ENCODE measurements around the gene PTH2R.
A peak's percentile ranks its signal among the peaks of the same experiment; 100 is the strongest.
"Not testable (repeated sequence)": the region's sequence is repeated elsewhere in the genome, so short reads cannot be mapped to it uniquely, and the experiment has no call there.

The PTH2R gene

DNA sequence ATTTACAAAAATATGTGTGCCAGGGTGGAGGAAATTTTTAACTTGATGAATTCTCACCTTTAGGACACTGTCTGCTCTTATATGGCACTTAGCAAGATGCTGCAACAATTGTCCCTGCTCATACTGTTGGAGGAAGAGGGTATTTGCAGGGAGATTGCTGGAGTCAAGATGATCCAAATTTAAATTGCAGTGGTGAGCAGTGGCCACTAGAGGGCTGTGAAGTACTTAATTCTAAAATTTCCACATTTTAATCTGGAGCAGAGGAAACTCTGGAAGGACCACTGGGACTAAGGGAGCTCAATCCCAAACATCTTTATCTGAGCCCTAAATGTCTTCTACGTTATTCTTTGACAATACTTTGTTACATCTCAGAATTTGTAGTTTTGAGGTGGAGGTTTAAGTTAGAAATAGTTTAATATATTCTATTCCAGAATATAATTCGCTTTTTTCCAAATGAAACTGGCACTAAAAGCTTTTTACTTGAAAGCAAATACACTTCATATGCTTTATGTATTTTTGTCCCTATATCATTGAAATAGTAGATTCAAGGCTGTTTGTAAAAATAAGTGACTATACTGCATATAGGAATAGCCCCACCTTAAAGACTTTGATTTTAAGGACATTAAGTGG, 33.0 kb upstream of the PTH2R start:
- POLR2A ChIA-PET: no interaction called here
- DNase-seq (ENCODE audit: low read depth, low spot score): no peak
- TF ChIP-seq, protein P1, sequence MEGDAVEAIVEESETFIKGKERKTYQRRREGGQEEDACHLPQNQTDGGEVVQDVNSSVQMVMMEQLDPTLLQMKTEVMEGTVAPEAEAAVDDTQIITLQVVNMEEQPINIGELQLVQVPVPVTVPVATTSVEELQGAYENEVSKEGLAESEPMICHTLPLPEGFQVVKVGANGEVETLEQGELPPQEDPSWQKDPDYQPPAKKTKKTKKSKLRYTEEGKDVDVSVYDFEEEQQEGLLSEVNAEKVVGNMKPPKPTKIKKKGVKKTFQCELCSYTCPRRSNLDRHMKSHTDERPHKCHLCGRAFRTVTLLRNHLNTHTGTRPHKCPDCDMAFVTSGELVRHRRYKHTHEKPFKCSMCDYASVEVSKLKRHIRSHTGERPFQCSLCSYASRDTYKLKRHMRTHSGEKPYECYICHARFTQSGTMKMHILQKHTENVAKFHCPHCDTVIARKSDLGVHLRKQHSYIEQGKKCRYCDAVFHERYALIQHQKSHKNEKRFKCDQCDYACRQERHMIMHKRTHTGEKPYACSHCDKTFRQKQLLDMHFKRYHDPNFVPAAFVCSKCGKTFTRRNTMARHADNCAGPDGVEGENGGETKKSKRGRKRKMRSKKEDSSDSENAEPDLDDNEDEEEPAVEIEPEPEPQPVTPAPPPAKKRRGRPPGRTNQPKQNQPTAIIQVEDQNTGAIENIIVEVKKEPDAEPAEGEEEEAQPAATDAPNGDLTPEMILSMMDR (IDR thresholded peaks at IDR 0.05; ENCODE audit: insufficient read depth, low read length, missing control alignments): peak; percentile 68
- H3K4me3 ChIP-seq (ENCODE audit: low read depth, low read length): no peak overlapping the region
- CTCF ChIA-PET: interaction anchor here (0.7 to 2.1 kb wide), 12 partner anchors 9 to 1086 kb away, joined by 3 to 17 read pairs (median 4); no protein-coding TSS in a partner anchor

DNA sequence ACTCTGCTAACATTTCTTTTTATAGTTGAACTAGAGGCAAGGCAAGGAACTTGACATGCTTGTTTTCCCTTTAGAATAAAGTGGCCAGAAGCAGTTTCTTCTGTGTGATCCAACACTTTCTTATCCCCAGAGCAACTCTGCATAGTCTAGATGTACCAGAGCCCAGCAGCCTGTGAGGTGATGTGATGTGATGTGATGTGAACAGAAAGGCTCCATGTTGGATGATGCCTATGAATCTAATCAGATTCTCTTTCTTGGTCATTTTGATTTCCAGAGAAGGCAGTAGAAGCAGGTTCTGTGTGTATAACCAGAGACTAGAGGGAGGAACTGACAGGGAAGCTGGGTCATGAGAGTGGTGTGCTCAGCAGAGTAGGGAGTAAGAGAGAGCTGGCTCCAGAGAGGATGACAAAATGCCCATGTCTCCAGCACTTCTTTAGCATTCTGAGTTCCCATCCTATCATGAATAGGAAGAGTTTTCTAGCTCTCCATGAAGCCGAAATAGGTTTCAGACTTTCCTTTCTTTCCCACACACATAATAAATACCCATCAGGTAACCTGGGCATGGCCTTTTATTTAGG, 31.0 kb upstream of the PTH2R start:
- H3K4me3 ChIP-seq (ENCODE audit: low read depth, low read length): no peak overlapping the region
- no peak for DNase-seq (ENCODE audit: low read depth, low spot score)
- CTCF ChIA-PET: interaction anchor here (0.6 kb wide), 1 partner anchor 105 kb away, joined by 4 read pairs; no protein-coding TSS in a partner anchor
- TF ChIP-seq, protein P1 (IDR thresholded peaks at IDR 0.05; ENCODE audit: insufficient read depth, low read length, missing control alignments): no peak
- POLR2A ChIA-PET: no interaction called here

DNA sequence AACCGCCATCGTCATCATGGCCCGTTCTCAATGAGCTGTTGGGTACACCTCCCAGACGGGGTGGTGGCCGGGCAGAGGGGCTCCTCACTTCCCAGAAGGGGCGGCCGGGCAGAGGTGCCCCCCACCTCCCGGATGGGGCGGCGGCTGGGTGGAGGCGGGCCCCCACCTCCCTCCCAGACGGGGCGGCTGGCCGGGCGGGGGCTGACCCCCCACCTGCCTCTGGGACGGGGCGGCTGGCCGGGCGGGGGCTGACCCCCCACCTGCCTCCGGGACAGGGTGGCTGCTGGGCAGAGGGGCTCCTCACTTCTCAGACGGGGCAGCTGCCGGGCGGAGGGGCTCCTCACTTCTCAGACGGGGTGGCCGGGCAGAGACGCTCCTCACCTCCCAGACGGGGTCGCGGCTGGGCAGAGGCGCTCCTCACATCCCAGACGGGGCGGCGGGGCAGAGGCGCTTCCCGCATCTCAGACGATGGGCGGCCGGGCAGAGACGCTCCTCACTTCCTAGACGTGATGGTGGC, 29.2 kb upstream of the PTH2R start:
- DNase-seq (ENCODE audit: low read depth, low spot score): not testable (repeated sequence)

DNA sequence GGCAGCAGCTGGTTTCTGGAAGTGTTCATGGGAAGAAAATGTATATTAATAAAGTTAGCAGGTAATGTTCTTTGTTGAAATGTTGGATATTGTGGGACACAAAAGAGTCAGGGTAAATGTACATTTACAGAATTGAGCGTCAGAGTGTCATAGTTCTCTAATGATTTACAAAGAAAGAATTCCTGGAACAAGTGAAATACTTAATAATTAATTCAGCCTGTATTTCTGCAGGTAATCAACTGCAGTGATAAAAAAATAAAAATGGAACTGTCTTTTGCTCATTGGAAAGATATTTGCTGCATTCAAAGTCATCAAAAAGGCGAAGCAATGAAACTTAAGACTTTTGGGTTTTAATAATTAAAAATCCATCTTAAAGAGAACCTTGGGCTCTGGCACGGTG, 27.4 kb upstream of the PTH2R start:
- ChIA-PET CTCF (interaction anchor here (0.8 kb wide), 1 partner anchor 10 kb away, joined by 3 read pairs; no protein-coding TSS in a partner anchor), POLR2A (no interaction called here)
- no peak overlapping the region for H3K4me3 ChIP-seq (ENCODE audit: low read depth, low read length)
- DNase-seq (ENCODE audit: low read depth, low spot score): no peak
- TF ChIP-seq, protein P1 (IDR thresholded peaks at IDR 0.05; ENCODE audit: insufficient read depth, low read length, missing control alignments): no peak

More for the DNA sequence above, 29.2 kb upstream of the PTH2R start:
- H3K4me3 ChIP-seq (ENCODE audit: low read depth, low read length); POLR2A ChIA-PET; CTCF ChIA-PET: not testable (repeated sequence)

DNA sequence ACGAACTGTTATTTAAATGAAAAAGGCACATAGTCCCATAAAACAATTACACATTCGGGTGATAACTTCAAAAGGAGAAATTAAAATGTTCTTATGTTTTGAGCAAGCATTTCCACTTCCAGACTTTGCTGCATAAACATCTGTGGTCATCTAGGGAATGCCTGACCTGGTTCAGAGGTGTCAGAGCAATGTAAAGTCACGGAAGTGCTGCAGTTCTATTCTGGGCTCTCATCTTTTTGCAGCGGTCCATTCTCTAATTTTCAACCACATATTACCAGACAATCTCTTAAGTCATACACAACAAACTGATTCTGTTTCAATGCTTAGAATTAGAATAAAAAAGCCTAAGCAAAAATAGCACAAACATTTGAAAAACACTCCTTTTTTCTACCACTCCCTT, 22.0 kb upstream of the PTH2R start:
- no peak overlapping the region for H3K4me3 ChIP-seq (ENCODE audit: low read depth, low read length)
- TF ChIP-seq, protein P1 (IDR thresholded peaks at IDR 0.05; ENCODE audit: insufficient read depth, low read length, missing control alignments): no peak
- ChIA-PET POLR2A (no interaction called here), CTCF (no interaction called here)
- no peak for DNase-seq (ENCODE audit: low read depth, low spot score)

DNA sequence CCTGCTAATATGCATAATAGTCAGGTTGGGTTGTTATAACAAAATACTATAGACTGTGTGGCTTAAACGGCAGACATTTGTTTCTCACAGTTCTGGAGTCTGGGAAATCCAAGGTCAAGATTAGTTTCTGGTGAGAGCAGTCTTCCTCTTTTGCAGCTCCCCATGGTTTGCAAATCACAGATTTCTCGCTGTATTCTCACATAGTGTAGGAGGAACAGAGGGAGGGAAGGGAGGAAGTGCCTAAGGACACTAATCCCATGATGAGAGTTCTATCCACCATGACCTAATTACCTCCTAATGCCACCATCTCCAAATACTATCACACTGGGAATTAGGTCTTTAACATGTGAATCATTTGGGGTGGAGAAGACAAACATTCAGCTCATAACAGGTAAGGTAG, 20.1 kb upstream of the PTH2R start:
- TF ChIP-seq, protein P1 (IDR thresholded peaks at IDR 0.05; ENCODE audit: insufficient read depth, low read length, missing control alignments): no peak
- CTCF ChIA-PET: interaction anchor here (1.1 to 4.5 kb wide), 4 partner anchors 9 to 21 kb away, joined by 3 to 17 read pairs (median 6); no protein-coding TSS in a partner anchor
- no peak for DNase-seq (ENCODE audit: low read depth, low spot score)
- POLR2A ChIA-PET: no interaction called here
- no peak overlapping the region for H3K4me3 ChIP-seq (ENCODE audit: low read depth, low read length)

Measured in AG04449 (cell line).